Right lobe of liver (tissue), 6 donors: Measurements from ENCODE around the gene SLC2A4RG. TPM values are rescaled to one million over a fixed set of nuclear protein-coding genes. Genes with fewer than 3 reads are reported as not detected.

Experiments used
- ATAC-seq, 4 donors: fragments of 200-7000 bp; cut with Tn5 transposase; one replicate each; pipeline ENCODE4 v1.9.1; 2020; ENCODE audit warnings: mild to moderate bottlenecking in 4 of 4, moderate library complexity in 4 of 4
- DNase-seq, 3 donors: peaks; one replicate each; pipeline ENCODE4 v3.0.0-alpha.2; 2020
- H3K27ac ChIP-seq, 3 donors: fragments of 200-600 bp; one replicate each; pipeline ENCODE4 v1.8.0; 2022
- H3K27me3 ChIP-seq, 2 donors: fragments of 200-600 bp; one replicate each; pipeline ENCODE4 v1.8.0; 2022
- H3K36me3 ChIP-seq, 4 donors: fragments of 200-600 bp; sonication (generic) in 1 of 4; one replicate each; pipeline versions ENCODE4 v1.5.1 to v1.8.0; 2017 to 2022; ENCODE audit warnings: control low read depth in 1 of 4
- H3K4me1 ChIP-seq, 4 donors: fragments of 200-600 bp; sonication (generic) in 1 of 4; one replicate each; pipeline versions ENCODE4 v1.5.1 to v1.8.0; 2017 to 2022; ENCODE audit warnings: control low read depth in 1 of 4
- H3K4me3 ChIP-seq, 3 donors: fragments of 200-600 bp; one replicate each; pipeline ENCODE4 v1.8.0; 2022
- H3K9me3 ChIP-seq, 4 donors: fragments of 200-600 bp; sonication (generic) in 1 of 4; one replicate each; pipeline versions ENCODE4 v1.5.1 to v1.8.0; 2017 to 2022; ENCODE audit warnings: control low read depth in 1 of 4
- CTCF ChIP-seq, 4 donors: fragments of 200-600 bp in 3 of 4; fragments of 450-650 bp in 1 of 4; IDR thresholded peaks; one replicate each; pipeline versions ENCODE4 v1.5.1 to v1.8.0; 2016 to 2022; ENCODE audit warnings: antibody characterized with exemption in 4 of 4, mild to moderate bottlenecking in 2 of 4
- POLR2A ChIP-seq: fragments of 450-650 bp; IDR thresholded peaks from one replicate; pipeline ENCODE4 v1.6.1; 2017; ENCODE audit warnings: antibody characterized with exemption, mild to moderate bottlenecking
- WGBS: methylation state at CpG from one replicate; pipeline ENCODE4 v1.1.6; 2018; ENCODE audit warnings: low coverage, low lambda C conversion rate; ENCODE audit not compliant: insufficient coverage; ENCODE audit errors: missing lambda C conversion rate; 5-methylcytosine and 5-hydroxymethylcytosine counted together
- intact Hi-C, 2 donors: fragments of 100-400 bp; cut with DNase I; formaldehyde crosslinking; loops; one replicate each; pipeline versions ENCODE4 v1.11.2 to v1.14.1; 2022
- total RNA-seq, 6 experiments: library from RNA; depleted of rRNA in 2 of 6; stranded (reverse); fragments of >200 nt in 2 of 6; fragmentation: NEBNext Ultra II Directional in 3 of 6; extraction: Animal tissue kit (Norgen Biotek cat#: 25700) in 3 of 6; gene quantifications; one replicate each; pipeline versions ENCODE4 v1.1.0 to v1.2.4, GENCODE V29; 2016 to 2023
- donor health status: DM: no; HTN: yes; CAD: no.
- donor health status: DM: no; HTN: no; CAD: no.
- donor health status: DM: no; HTN: no; CAD: no.
- donor health status: DM: no; HTN: yes; CAD: no.
- donor health status: DM: no; HTN: yes; CAD: no.

Gene SLC2A4RG
- total RNA-seq, 6 experiments from 2014 or later, result 36.0 to 180 (median 73.8) TPM

- H3K27ac ChIP-seq, result peak within 1 kb of the TSS; percentile 67 to 86 (median 79)
- no peaks in the 10 kb centered on the region for H3K27me3 ChIP-seq
- WGBS, result no CpG with 5 or more reads among the region's 98 CpGs
- intact Hi-C loops, result no loop called here
- DNase-seq, result peak; percentile 93 to 95 (median 95)
- H3K4me1 ChIP-seq, result peaks cover 0 to 18% (median 4%) of the 10 kb centered on the region in 4 donors
- TF ChIP-seq CTCF (IDR thresholded peaks at IDR 0.05) (no peak), POLR2A (peak; percentile 33)
- no peaks in the 10 kb centered on the region for H3K9me3 ChIP-seq
- ATAC-seq, result peak; percentile 91 to 96 (median 93)
- peak within 1 kb of the TSS; percentile 98 to 99 (median 99) for H3K4me3 ChIP-seq
- H3K36me3 ChIP-seq, result peaks cover 0 to 24% (median 9%) of the 10 kb centered on the region in 4 donors
Measured at GRCh38 chr20:63707558-63708300, 31.8 kb upstream of the SLC2A4RG start, which contains the start of the genes ARFRP1 and ZGPAT. TSS of gene ARFRP1 (minus strand) at chr20:63707976. CDS start at chr20:63707091, 885 bp downstream. TSS of gene ZGPAT (plus strand) at chr20:63708039. CDS start at chr20:63708581, 542 bp downstream.

- intact Hi-C loops, result no loop called here
- Histone ChIP-seq H3K4me3 (peak overlapping the region; percentile 98 to 99 (median 99)), H3K27me3 (no peaks in the 10 kb centered on the region), H3K27ac (peak overlapping the region in 2 of 3 donors; percentile 79 to 86), H3K9me3 (no peaks in the 10 kb centered on the region), H3K36me3 (peaks cover 0 to 24% (median 9%) of the 10 kb centered on the region in 4 donors), H3K4me1 (peaks cover 0 to 18% (median 4%) of the 10 kb centered on the region in 4 donors)
- no peak for TF ChIP-seq POLR2A
- no peak for TF ChIP-seq CTCF (IDR thresholded peaks at IDR 0.05)
- ATAC-seq (no peak), DNase-seq (peak; percentile 28 to 61 (median 56))
- 26% methylated on average over 19 of the region's 67 CpGs for WGBS
Measured at GRCh38 chr20:63708301-63709148, 31.1 kb upstream of the SLC2A4RG start.

GRCh38 chr20:63709149-63709527 lies 30.4 kb upstream of the SLC2A4RG start:
- intact Hi-C loops, result no loop called here
- H3K4me1 ChIP-seq, result peaks cover 0 to 18% (median 4%) of the 10 kb centered on the region in 4 donors
- DNase-seq (peak in 2 of 3 donors; percentile 14 to 32), ATAC-seq (no peak)
- 82% methylated on average over 9 of the region's 17 CpGs for WGBS
- H3K27me3 ChIP-seq, result no peaks in the 10 kb centered on the region
- TF ChIP-seq CTCF (IDR thresholded peaks at IDR 0.05) (no peak), POLR2A (no peak)
- H3K27ac ChIP-seq, result no peak overlapping the region
- H3K36me3 ChIP-seq, result peaks cover 0 to 23% (median 8%) of the 10 kb centered on the region in 4 donors
- H3K4me3 ChIP-seq, result no peak overlapping the region
- no peaks in the 10 kb centered on the region for H3K9me3 ChIP-seq

- 65% methylated on average over 6 of the region's 12 CpGs for WGBS
- no peak overlapping the region for H3K27ac ChIP-seq
- peaks cover 0 to 4% (median 3%) of the 10 kb centered on the region in 4 donors for H3K36me3 ChIP-seq
Measured at GRCh38 chr20:63711085-63711645, 28.4 kb upstream of the SLC2A4RG start.

More at GRCh38 chr20:63711085-63711645, 28.4 kb upstream of the SLC2A4RG start:
- Histone ChIP-seq H3K9me3 (no peaks in the 10 kb centered on the region), H3K4me3 (no peak overlapping the region), H3K4me1 (peaks cover 0 to 17% (median 4%) of the 10 kb centered on the region in 4 donors), H3K27me3 (no peaks in the 10 kb centered on the region)
- DNase-seq (peak in 1 of 3 donors; percentile 11), ATAC-seq (no peak)
- no peak for TF ChIP-seq POLR2A
- TF ChIP-seq CTCF (IDR thresholded peaks at IDR 0.05), result no peak
- intact Hi-C loops, result no loop called here
